Neural cell (in vitro differentiated cells): ENCODE measurements around the gene HMGXB4.

Experiments used
- CTCF ChIP-seq: fragments of 450-650 bp; IDR thresholded peaks from 2 replicates; pipeline ENCODE4 v1.5.1; 2014; ENCODE audit warnings: antibody characterized with exemption, mild to moderate bottlenecking, moderate library complexity; ENCODE audit not compliant: poor library complexity, severe bottlenecking
- EP300 ChIP-seq: fragments of 450-650 bp; conservative IDR thresholded peaks from 2 replicates; pipeline ENCODE4 v1.6.1; 2014; ENCODE audit warnings: antibody characterized with exemption, mild to moderate bottlenecking, moderate library complexity; ENCODE audit not compliant: poor library complexity, severe bottlenecking
- EZH2 ChIP-seq: fragments of 200-600, 300-800 bp; shearing (Covaris generic), sonication (generic); IDR thresholded peaks from 2 replicates; pipeline ENCODE4 v1.6.1; 2014; ENCODE audit warnings: antibody characterized with exemption, low read length, borderline replicate concordance, mild to moderate bottlenecking; ENCODE audit not compliant: insufficient read depth, poor library complexity, severe bottlenecking
- MXI1 ChIP-seq: fragments of 450-650 bp; conservative IDR thresholded peaks from 2 replicates; pipeline ENCODE4 v1.6.1; 2014; ENCODE audit warnings: antibody characterized with exemption, mild to moderate bottlenecking; ENCODE audit not compliant: poor library complexity, severe bottlenecking
- POLR2AphosphoS5 ChIP-seq: IDR thresholded peaks from 2 replicates; pipeline ENCODE4 v1.6.1; 2012
- SMC3 ChIP-seq: fragments of 450-650 bp; conservative IDR thresholded peaks from 2 replicates; pipeline ENCODE4 v1.6.1; 2014; ENCODE audit warnings: antibody characterized with exemption, mild to moderate bottlenecking, moderate library complexity; ENCODE audit not compliant: poor library complexity

- no peak for TF ChIP-seq MXI1
- TF ChIP-seq CTCF: no peak
- no peak for TF ChIP-seq EZH2
- no peak for TF ChIP-seq EP300
- TF ChIP-seq SMC3: no peak
- no peak for TF ChIP-seq POLR2AphosphoS5
Observed at GRCh38 chr22:35307372-35307771, 50.1 kb downstream of the HMGXB4 start.
